MM.1S (cell line): ENCODE measurements around the gene RAPGEF2.

Source experiments
- DNase-seq: peaks from one replicate; pipeline ENCODE4 v3.0.0-alpha.2; 2015
- H2AFZ ChIP-seq: fragments of 300-600 bp; sonication (generic); 2 replicates; pipeline ENCODE4 v1.6.0; 2016; ENCODE audit warnings: antibody characterized with exemption, low read length
- H3F3A ChIP-seq: fragments of 300-600 bp; sonication (generic); 2 replicates; pipeline ENCODE4 v1.6.1; 2016; ENCODE audit warnings: mild to moderate bottlenecking, antibody characterized with exemption, low read length, moderate library complexity, mixed read lengths; ENCODE audit not compliant: insufficient read depth
- H3K27ac ChIP-seq: fragments of 300-600 bp; sonication (generic); 2 replicates; pipeline ENCODE4 v1.5.1; 2016; ENCODE audit warnings: mild to moderate bottlenecking, low read length
- H3K27me3 ChIP-seq: fragments of 300-600 bp; sonication (generic); replicated peaks from 2 replicates; pipeline ENCODE4 v1.6.0; 2016; ENCODE audit warnings: low read length; ENCODE audit not compliant: insufficient read depth
- H3K36me3 ChIP-seq: fragments of 300-600 bp; sonication (generic); replicated peaks from 2 replicates; pipeline ENCODE4 v1.6.1; 2016; ENCODE audit warnings: mild to moderate bottlenecking, low read length, mixed read lengths; ENCODE audit not compliant: insufficient read depth
- H3K4me1 ChIP-seq: fragments of 300-600 bp; sonication (generic); 2 replicates; pipeline ENCODE4 v1.6.1; 2016; ENCODE audit warnings: low read length, mixed read lengths
- H3K4me2 ChIP-seq: fragments of 300-600 bp; sonication (generic); 2 replicates; pipeline ENCODE4 v1.6.0; 2016; ENCODE audit warnings: low read depth, low read length
- H3K4me3 ChIP-seq: fragments of 300-600 bp; sonication (generic); 2 replicates; pipeline ENCODE4 v1.5.1; 2016; ENCODE audit warnings: low read length, mixed read lengths
- H3K79me2 ChIP-seq: fragments of 300-600 bp; sonication (generic); 2 replicates; pipeline ENCODE4 v1.6.1; 2016; ENCODE audit warnings: mixed run types, low read length, mixed read lengths
- H3K9ac ChIP-seq: fragments of 300-600 bp; sonication (generic); 2 replicates; pipeline ENCODE4 v1.6.1; 2016; ENCODE audit warnings: low read length, mixed read lengths
- H3K9me2 ChIP-seq: fragments of 300-600 bp; sonication (generic); replicated peaks from 2 replicates; pipeline ENCODE4 v1.6.1; 2016; ENCODE audit warnings: mild to moderate bottlenecking, low read length, mixed read lengths; ENCODE audit not compliant: insufficient read depth
- H3K9me3 ChIP-seq: fragments of 300-600 bp; sonication (generic); replicated peaks from 2 replicates; pipeline ENCODE4 v1.6.1; 2016; ENCODE audit warnings: mild to moderate bottlenecking, low read length, mixed read lengths; ENCODE audit not compliant: insufficient read depth
- H4K20me1 ChIP-seq: fragments of 300-600 bp; sonication (generic); 2 replicates; pipeline ENCODE4 v1.6.1; 2016; ENCODE audit warnings: mild to moderate bottlenecking, low read length, moderate library complexity, mixed read lengths; ENCODE audit not compliant: insufficient read depth
- CTCF ChIP-seq: fragments of 300-600 bp; sonication (generic); IDR thresholded peaks from 2 replicates; pipeline ENCODE4 v1.5.1; 2016; ENCODE audit warnings: antibody characterized with exemption, low read length, mixed read lengths
- EZH2 ChIP-seq: fragments of 300-600 bp; sonication (generic); optimal IDR thresholded peaks from 2 replicates; pipeline ENCODE3; 2017; ENCODE audit warnings: low read depth, mild to moderate bottlenecking, antibody characterized with exemption, low read length, mixed read lengths
- EZH2phosphoT487 ChIP-seq: fragments of 300-600 bp; sonication (generic); IDR thresholded peaks from 2 replicates; pipeline ENCODE4 v1.6.1; 2018; ENCODE audit warnings: antibody characterized with exemption, low read length

The RAPGEF2 gene

GRCh38 chr4:159175085-159175988 lies 72.5 kb downstream of the RAPGEF2 start:
- Histone ChIP-seq H3K4me3 (no peak overlapping the region), H3K9ac (no peak overlapping the region), H4K20me1 (no peaks in the 10 kb centered on the region; the same call in 1 of the 2 replicates), H3K9me3 (no peaks in the 10 kb centered on the region), H3K4me2 (peak overlapping the region; percentile 14; the same call in 1 of the 2 replicates), H3K36me3 (no peaks in the 10 kb centered on the region), H3F3A (no peaks in the 10 kb centered on the region), H3K4me1 (peaks cover 10% of the 10 kb centered on the region; the same call in 1 of the 2 replicates), H2AFZ (no peak overlapping the region), H3K9me2 (no peaks in the 10 kb centered on the region), H3K27me3 (no peaks in the 10 kb centered on the region), H3K27ac (no peak overlapping the region), H3K79me2 (peaks cover 43% of the 10 kb centered on the region)
- TF ChIP-seq EZH2 (no peak), CTCF (peak; percentile 81)
- DNase-seq: peak; percentile 73

GRCh38 chr4:159175989-159176375 lies 73.1 kb downstream of the RAPGEF2 start:
- TF ChIP-seq EZH2 (no peak), CTCF (no peak), EZH2phosphoT487 (no peak)
- H3K79me2 ChIP-seq: peaks cover 40% of the 10 kb centered on the region
- H3K9me3 ChIP-seq: no peaks in the 10 kb centered on the region
- no peaks in the 10 kb centered on the region for H3K27me3 ChIP-seq
- no peak overlapping the region for H2AFZ ChIP-seq
- H3K27ac ChIP-seq: no peak overlapping the region
- H3K9ac ChIP-seq: no peak overlapping the region
- no peaks in the 10 kb centered on the region for H3F3A ChIP-seq
- no peak for DNase-seq
- no peak overlapping the region for H3K4me2 ChIP-seq
- H3K4me1 ChIP-seq: 0 out of 2 replicates have a peak, but pooled peaks cover 6% of the 10 kb centered on the region
- no peaks in the 10 kb centered on the region; the same call in 1 of the 2 replicates for H4K20me1 ChIP-seq
- no peaks in the 10 kb centered on the region for H3K36me3 ChIP-seq
- H3K9me2 ChIP-seq: no peaks in the 10 kb centered on the region
- H3K4me3 ChIP-seq: no peak overlapping the region

- no peak overlapping the region for H3K4me2 ChIP-seq
- 0 out of 2 replicates have a peak, but pooled peaks cover 6% of the 10 kb centered on the region for H3K4me1 ChIP-seq
- H4K20me1 ChIP-seq: no peaks in the 10 kb centered on the region; the same call in 1 of the 2 replicates
- no peak overlapping the region for H3K27ac ChIP-seq
- no peaks in the 10 kb centered on the region for H3F3A ChIP-seq
- peaks cover 40% of the 10 kb centered on the region for H3K79me2 ChIP-seq
- H3K36me3 ChIP-seq: no peaks in the 10 kb centered on the region
- no peak for TF ChIP-seq EZH2phosphoT487
- no peak for TF ChIP-seq CTCF
- no peak for TF ChIP-seq EZH2
- H3K9me3 ChIP-seq: no peaks in the 10 kb centered on the region
- H3K4me3 ChIP-seq: no peak overlapping the region
- no peak overlapping the region for H3K9ac ChIP-seq
- no peak for DNase-seq
- no peaks in the 10 kb centered on the region for H3K9me2 ChIP-seq
- no peaks in the 10 kb centered on the region for H3K27me3 ChIP-seq
- no peak overlapping the region for H2AFZ ChIP-seq
These were observed 74.6 kb downstream of the RAPGEF2 start for GRCh38 chr4:159177265-159178150.
